Kidney (tissue), 14 donors: Measurements from ENCODE around the gene TPBGL. TPM values are rescaled to one million over a fixed set of nuclear protein-coding genes. Genes with fewer than 3 reads are reported as not detected.

ENCODE experiments used
- DNase-seq, 5 donors: peaks; one replicate each; pipeline ENCODE4 v3.0.0-alpha.2; 2013 to 2020
- FAIRE-seq: peaks from 2 replicates; lab custom pipeline; 2012; peaks lifted over from hg19 to GRCh38; lab: Jason Lieb, UNC
- H3K27ac ChIP-seq, 2 donors: one replicate each; pipeline ENCODE4 v1.7.0; 2013; ENCODE audit warnings: low read depth in 2 of 2, low read length in 2 of 2, inconsistent platforms in 1 of 2
- H3K27me3 ChIP-seq: one replicate; pipeline ENCODE4 v1.7.1; 2013; ENCODE audit warnings: low read length, inconsistent platforms; ENCODE audit not compliant: control insufficient read depth, insufficient read depth
- H3K36me3 ChIP-seq, 3 donors: one replicate each; pipeline versions ENCODE4 v1.7.0 to v1.7.1; 2013; ENCODE audit warnings: low read length in 3 of 3, control low read depth in 1 of 3, inconsistent platforms in 1 of 3; ENCODE audit not compliant: insufficient read depth in 3 of 3, control insufficient read depth in 2 of 3
- H3K4me1 ChIP-seq, 3 donors: one replicate each; pipeline versions ENCODE4 v1.7.0 to v1.7.1; 2013; ENCODE audit warnings: low read length in 3 of 3, inconsistent platforms in 1 of 3, low read depth in 1 of 3; ENCODE audit not compliant: control insufficient read depth in 2 of 3, insufficient read depth in 2 of 3
- H3K4me3 ChIP-seq, 3 donors: one replicate each; pipeline versions ENCODE4 v1.7.0 to v1.8.1; 2013; ENCODE audit warnings: low read length in 3 of 3, control low read depth in 1 of 3, inconsistent platforms in 1 of 3
- H3K9ac ChIP-seq, 3 donors: one replicate each; pipeline versions ENCODE4 v1.7.0 to v1.7.1; 2013; ENCODE audit warnings: low read length in 3 of 3, control low read depth in 1 of 3, inconsistent platforms in 1 of 3
- H3K9me3 ChIP-seq, 3 donors: one replicate each; pipeline versions ENCODE4 v1.7.0 to v1.7.1; 2013; ENCODE audit warnings: low read length in 3 of 3, control low read depth in 1 of 3, inconsistent platforms in 1 of 3; ENCODE audit not compliant: control insufficient read depth in 2 of 3, insufficient read depth in 1 of 3
- intact Hi-C: fragments of 100-400 bp; cut with DNase I; formaldehyde crosslinking; loops from one replicate; pipeline ENCODE4 v1.11.1; 2022
- polyA plus RNA-seq: library from polyadenylated mRNA; stranded (reverse); fragments of 350-450 nt; fragmentation: Illumina TruSeq; extraction: RNeasy Lipid Tissue Mini Kit (QIAGEN cat#74804); gene quantifications from one replicate; pipeline ENCODE4 v1.2.3, GENCODE V29; 2014; ENCODE audit warnings: low read depth, low replicate concordance; ENCODE audit not compliant: insufficient read depth
- total RNA-seq: library from RNA; stranded (reverse); fragmentation: NEBNext Ultra II Directional; extraction: Animal tissue kit (Norgen Biotek cat#: 25700); gene quantifications from one replicate; pipeline ENCODE4 v1.2.1, GENCODE V29; 2021
- TF ChIP-seq, protein P1 (sequence below): IDR thresholded peaks from 3 replicates; pipeline ENCODE4 v1.5.1; 2012; ENCODE audit warnings: mild to moderate bottlenecking, moderate library complexity, borderline replicate concordance; ENCODE audit not compliant: insufficient read depth; ENCODE audit errors: extremely low read depth
- donor health status: control.
- donor health status: control.
- donor health status: control.
- donor health status: control.
- donor health status: control.
- donor health status: DM: yes; HTN: yes; CAD: no.
- donor health status: Normal renal cell carcinoma (clear cell type).

TPBGL gene
- total and polyA plus RNA-seq, 2 donors from 2014 or later = 0.13 to 0.69 TPM

DNA sequence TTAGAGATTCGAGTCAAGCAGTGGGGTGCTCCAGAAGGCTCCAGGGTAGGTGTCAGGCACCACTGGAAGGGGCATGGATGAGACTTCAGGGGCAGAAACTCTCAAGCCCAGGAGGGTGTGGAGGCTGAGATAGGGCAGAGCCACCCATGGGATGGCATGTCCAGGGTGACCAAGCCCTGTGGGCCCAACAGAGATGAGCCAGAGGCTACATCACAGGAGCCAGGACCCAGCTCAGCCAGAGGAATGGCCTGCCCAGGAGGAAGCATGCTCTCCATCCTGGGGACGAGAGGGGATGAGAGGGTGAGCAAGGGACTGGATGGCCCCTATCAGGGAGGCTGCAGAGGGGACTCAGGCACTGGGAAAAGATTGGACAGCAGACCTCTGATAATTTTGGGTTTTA, 46.9 kb upstream of the TPBGL start:
- FAIRE-seq (no peak), DNase-seq (no peak)
- no peak overlapping the region for H3K27ac ChIP-seq
- no peaks in the 10 kb centered on the region for H3K36me3 ChIP-seq
- no peak overlapping the region for H3K9ac ChIP-seq
- no peaks in the 10 kb centered on the region for H3K27me3 ChIP-seq
- H3K9me3 ChIP-seq = no peaks in the 10 kb centered on the region
- H3K4me3 ChIP-seq = no peak overlapping the region
- intact Hi-C loops = loop anchor here (10.0 kb wide), 1 partner anchor 49 kb away; no protein-coding TSS in a partner anchor
- TF ChIP-seq, protein P1, sequence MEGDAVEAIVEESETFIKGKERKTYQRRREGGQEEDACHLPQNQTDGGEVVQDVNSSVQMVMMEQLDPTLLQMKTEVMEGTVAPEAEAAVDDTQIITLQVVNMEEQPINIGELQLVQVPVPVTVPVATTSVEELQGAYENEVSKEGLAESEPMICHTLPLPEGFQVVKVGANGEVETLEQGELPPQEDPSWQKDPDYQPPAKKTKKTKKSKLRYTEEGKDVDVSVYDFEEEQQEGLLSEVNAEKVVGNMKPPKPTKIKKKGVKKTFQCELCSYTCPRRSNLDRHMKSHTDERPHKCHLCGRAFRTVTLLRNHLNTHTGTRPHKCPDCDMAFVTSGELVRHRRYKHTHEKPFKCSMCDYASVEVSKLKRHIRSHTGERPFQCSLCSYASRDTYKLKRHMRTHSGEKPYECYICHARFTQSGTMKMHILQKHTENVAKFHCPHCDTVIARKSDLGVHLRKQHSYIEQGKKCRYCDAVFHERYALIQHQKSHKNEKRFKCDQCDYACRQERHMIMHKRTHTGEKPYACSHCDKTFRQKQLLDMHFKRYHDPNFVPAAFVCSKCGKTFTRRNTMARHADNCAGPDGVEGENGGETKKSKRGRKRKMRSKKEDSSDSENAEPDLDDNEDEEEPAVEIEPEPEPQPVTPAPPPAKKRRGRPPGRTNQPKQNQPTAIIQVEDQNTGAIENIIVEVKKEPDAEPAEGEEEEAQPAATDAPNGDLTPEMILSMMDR = no peak
- H3K4me1 ChIP-seq = peaks cover 0 to 8% (median 3%) of the 10 kb centered on the region in 3 donors

DNA sequence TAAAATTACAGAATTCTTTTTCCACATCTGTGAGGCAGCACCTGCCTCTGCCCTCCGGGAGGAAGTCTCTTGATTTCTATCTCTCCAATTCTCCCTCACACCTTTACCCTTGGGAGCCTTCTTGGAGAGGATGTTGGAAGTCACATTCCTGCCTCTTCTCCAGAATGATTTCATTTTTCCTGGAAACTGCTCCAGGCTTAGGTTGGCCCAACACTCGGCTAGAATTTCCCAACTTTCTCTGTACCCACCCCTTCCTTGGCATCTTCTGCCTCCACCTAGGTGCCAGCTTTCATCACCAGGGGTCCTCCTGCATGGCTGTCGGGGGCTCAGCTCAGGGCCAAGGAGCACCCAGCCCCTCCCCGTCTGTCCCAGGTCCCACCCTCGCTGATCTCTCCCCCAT, 46.4 kb upstream of the TPBGL start:
- H3K36me3 ChIP-seq = no peaks in the 10 kb centered on the region
- FAIRE-seq = no peak
- H3K4me1 ChIP-seq = peaks cover 0 to 8% (median 3%) of the 10 kb centered on the region in 3 donors
- intact Hi-C loops = loop anchor here (10.0 kb wide), 1 partner anchor 49 kb away; no protein-coding TSS in a partner anchor
- no peaks in the 10 kb centered on the region for H3K27me3 ChIP-seq
- no peaks in the 10 kb centered on the region for H3K9me3 ChIP-seq
- H3K9ac ChIP-seq = no peak overlapping the region
- TF ChIP-seq, protein P1 = no peak
- no peak overlapping the region for H3K27ac ChIP-seq
- H3K4me3 ChIP-seq = no peak overlapping the region
- DNase-seq = no peak

DNA sequence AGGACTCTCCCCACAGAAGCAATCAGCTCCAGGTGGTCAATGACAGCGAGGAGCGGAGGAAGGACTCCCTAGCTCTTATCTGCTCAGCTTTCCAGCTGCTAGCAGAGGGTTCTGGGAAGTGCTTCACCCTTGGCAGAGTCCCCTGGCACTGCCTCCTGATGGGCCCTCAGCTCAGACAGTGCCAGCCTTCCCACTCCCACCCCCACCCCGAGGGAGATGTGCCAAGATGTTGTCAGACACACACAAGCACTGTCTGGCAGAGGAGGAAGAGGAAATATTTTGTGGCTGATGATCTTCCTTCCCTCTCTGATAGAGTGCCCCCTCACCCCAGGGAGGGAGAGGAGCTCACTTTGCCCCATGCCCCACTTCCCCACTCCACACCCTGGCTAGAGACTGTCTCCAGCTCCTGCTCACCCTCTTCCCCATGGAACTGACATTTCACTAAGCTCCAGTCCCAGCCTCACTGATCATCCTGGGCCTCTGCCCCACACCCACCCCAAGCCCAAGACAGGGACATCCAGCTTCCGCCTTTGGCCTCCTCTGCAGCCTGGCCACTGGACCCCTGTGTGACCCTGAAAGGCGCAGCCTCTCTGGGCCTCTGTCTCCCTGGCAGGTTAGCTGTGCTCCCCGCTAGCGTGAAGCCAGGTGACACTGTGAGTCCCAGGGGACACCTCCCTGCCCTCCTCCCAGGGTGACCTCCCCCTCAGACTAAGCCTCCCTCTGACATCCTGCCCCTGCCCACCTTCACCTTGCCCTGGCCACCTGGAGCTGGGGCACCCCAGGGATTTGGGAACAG, 45.2 kb upstream of the TPBGL start:
- no peak for FAIRE-seq
- Histone ChIP-seq H3K9ac (no peak overlapping the region), H3K27ac (peak overlapping the region in 1 of 2 donors; percentile 5)

More for the DNA sequence above, 45.2 kb upstream of the TPBGL start:
- Histone ChIP-seq H3K4me1 (peaks cover 0 to 8% (median 3%) of the 10 kb centered on the region in 3 donors), H3K9me3 (no peaks in the 10 kb centered on the region), H3K4me3 (no peak overlapping the region), H3K36me3 (no peaks in the 10 kb centered on the region), H3K27me3 (no peaks in the 10 kb centered on the region)
- TF ChIP-seq, protein P1 = no peak
- intact Hi-C loops = loop anchor here (10.0 kb wide), 1 partner anchor 51 kb away; no protein-coding TSS in a partner anchor
- no peak for DNase-seq
